Measurements from ENCODE around the gene COA1. TPM values are rescaled to one million over a fixed set of nuclear protein-coding genes. Genes with fewer than 3 reads are reported as not detected.

Gene COA1
- total RNA-seq, 1 donor from 2014 or later, result 40.1 TPM

GRCh38 chr7:43658718-43659548 lies 70.4 kb downstream of the COA1 start:
- DNase-seq (ENCODE audit: extremely low read depth, low read depth, low spot score), result no peak

GRCh38 chr7:43656997-43657396 lies 72.3 kb downstream of the COA1 start:
- no peak for DNase-seq (ENCODE audit: extremely low read depth, low read depth, low spot score)

- DNase-seq (ENCODE audit: extremely low read depth, low read depth, low spot score), result no peak
Observed at GRCh38 chr7:43655584-43655983, 73.7 kb downstream of the COA1 start.

GRCh38 chr7:43653891-43654504 lies 75.3 kb downstream of the COA1 start:
- no peak for DNase-seq (ENCODE audit: extremely low read depth, low read depth, low spot score)

- no peak for DNase-seq (ENCODE audit: extremely low read depth, low read depth, low spot score)
Observed at GRCh38 chr7:43653466-43653865, 75.9 kb downstream of the COA1 start.

- DNase-seq (ENCODE audit: extremely low read depth, low read depth, low spot score), result no peak
Observed at GRCh38 chr7:43652364-43652763, 77.0 kb downstream of the COA1 start.

- no peak for DNase-seq (ENCODE audit: extremely low read depth, low read depth, low spot score)
Observed at GRCh38 chr7:43650457-43651052, 78.8 kb downstream of the COA1 start.

GRCh38 chr7:43649755-43650274 lies 79.5 kb downstream of the COA1 start:
- no peak for DNase-seq (ENCODE audit: extremely low read depth, low read depth, low spot score)

GRCh38 chr7:43648473-43649406 lies 80.6 kb downstream of the COA1 start:
- no peak for DNase-seq (ENCODE audit: extremely low read depth, low read depth, low spot score)

GRCh38 chr7:43647673-43648472 lies 81.5 kb downstream of the COA1 start:
- DNase-seq (ENCODE audit: extremely low read depth, low read depth, low spot score), result peak; percentile 95

- DNase-seq (ENCODE audit: extremely low read depth, low read depth, low spot score), result peak; percentile 90
Observed at GRCh38 chr7:43647339-43647672, 82.0 kb downstream of the COA1 start.

GRCh38 chr7:43646603-43647338 lies 82.6 kb downstream of the COA1 start:
- no peak for DNase-seq (ENCODE audit: extremely low read depth, low read depth, low spot score)

- no peak for DNase-seq (ENCODE audit: extremely low read depth, low read depth, low spot score)
Observed at GRCh38 chr7:43645699-43646226, 83.6 kb downstream of the COA1 start.

- no peak for DNase-seq (ENCODE audit: extremely low read depth, low read depth, low spot score)
Observed at GRCh38 chr7:43643846-43644245, 85.5 kb downstream of the COA1 start.

- DNase-seq (ENCODE audit: extremely low read depth, low read depth, low spot score), result no peak
Observed at GRCh38 chr7:43642897-43643630, 86.3 kb downstream of the COA1 start.

GRCh38 chr7:43640679-43641078 lies 88.6 kb downstream of the COA1 start:
- no peak for DNase-seq (ENCODE audit: extremely low read depth, low read depth, low spot score)

- DNase-seq (ENCODE audit: extremely low read depth, low read depth, low spot score), result peak; percentile 94
Observed at GRCh38 chr7:43639858-43640491, 89.3 kb downstream of the COA1 start.

Measured in glomerular endothelial cell (primary cell).